ENCODE measurements around the gene CLNK.

CLNK gene, protein sequence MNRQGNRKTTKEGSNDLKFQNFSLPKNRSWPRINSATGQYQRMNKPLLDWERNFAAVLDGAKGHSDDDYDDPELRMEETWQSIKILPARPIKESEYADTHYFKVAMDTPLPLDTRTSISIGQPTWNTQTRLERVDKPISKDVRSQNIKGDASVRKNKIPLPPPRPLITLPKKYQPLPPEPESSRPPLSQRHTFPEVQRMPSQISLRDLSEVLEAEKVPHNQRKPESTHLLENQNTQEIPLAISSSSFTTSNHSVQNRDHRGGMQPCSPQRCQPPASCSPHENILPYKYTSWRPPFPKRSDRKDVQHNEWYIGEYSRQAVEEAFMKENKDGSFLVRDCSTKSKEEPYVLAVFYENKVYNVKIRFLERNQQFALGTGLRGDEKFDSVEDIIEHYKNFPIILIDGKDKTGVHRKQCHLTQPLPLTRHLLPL

DNA sequence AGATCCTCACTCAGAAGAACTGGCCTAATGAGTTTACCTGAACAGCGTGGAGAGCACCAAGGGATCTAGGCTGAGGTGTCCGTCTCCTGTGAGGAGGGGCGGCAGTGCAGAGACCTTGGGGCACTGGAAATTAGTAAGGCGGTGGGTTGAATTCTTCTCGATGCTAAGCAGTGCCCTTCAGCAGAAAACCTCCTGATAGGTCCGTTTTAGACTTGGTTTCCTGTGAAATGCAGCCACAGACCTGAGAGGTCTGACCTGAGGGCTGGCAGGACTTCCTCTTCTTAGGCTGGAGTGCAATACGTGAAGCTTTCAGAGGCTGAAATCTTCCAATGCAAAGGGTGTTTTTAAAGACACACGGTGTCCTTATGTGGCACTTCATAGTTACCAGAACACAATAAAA is at the start of gene CLNK:
CLNK (minus strand) TSS at position 138 of the 400 bp plus-strand sequence. CDS start 16,899 bp downstream, outside the sequence.
- no peaks in the 10 kb centered on the region for H3K36me3 ChIP-seq (ENCODE audit: control insufficient read depth in 1 of 2, insufficient read depth in 2 of 2, low read length in 2 of 2)
- no peaks in the 10 kb centered on the region for H3K9me3 ChIP-seq (ENCODE audit: control insufficient read depth in 1 of 2, low read length in 2 of 2)
- H3K4me3 ChIP-seq (ENCODE audit: low read depth in 1 of 2, low read length in 2 of 2), result no peak within 1 kb of the TSS
- H3K27ac ChIP-seq (ENCODE audit: low read length), result no peak within 1 kb of the TSS
- H3K27me3 ChIP-seq (ENCODE audit: low read depth, low read length), result no peaks in the 10 kb centered on the region
- H3K4me1 ChIP-seq (ENCODE audit: control insufficient read depth in 1 of 2, insufficient read depth in 2 of 2, low read length in 2 of 2), result no peaks in the 10 kb centered on the region

- H3K36me3 ChIP-seq (ENCODE audit: control insufficient read depth in 1 of 2, insufficient read depth in 2 of 2, low read length in 2 of 2), result no peaks in the 10 kb centered on the region
- no peaks in the 10 kb centered on the region for H3K27me3 ChIP-seq (ENCODE audit: low read depth, low read length)
- H3K9me3 ChIP-seq (ENCODE audit: control insufficient read depth in 1 of 2, low read length in 2 of 2), result no peaks in the 10 kb centered on the region
- no peak overlapping the region for H3K27ac ChIP-seq (ENCODE audit: low read length)
- no peaks in the 10 kb centered on the region for H3K4me1 ChIP-seq (ENCODE audit: control insufficient read depth in 1 of 2, insufficient read depth in 2 of 2, low read length in 2 of 2)
- no peak overlapping the region for H3K4me3 ChIP-seq (ENCODE audit: low read depth in 1 of 2, low read length in 2 of 2)
Observed at GRCh38 chr4:10733481-10734062, 49.0 kb upstream of the CLNK start.

- no peaks in the 10 kb centered on the region for H3K9me3 ChIP-seq (ENCODE audit: control insufficient read depth in 1 of 2, low read length in 2 of 2)
- no peaks in the 10 kb centered on the region for H3K27me3 ChIP-seq (ENCODE audit: low read depth, low read length)
- H3K27ac ChIP-seq (ENCODE audit: low read length), result no peak overlapping the region
- H3K4me1 ChIP-seq (ENCODE audit: control insufficient read depth in 1 of 2, insufficient read depth in 2 of 2, low read length in 2 of 2), result no peaks in the 10 kb centered on the region
- no peak overlapping the region for H3K4me3 ChIP-seq (ENCODE audit: low read depth in 1 of 2, low read length in 2 of 2)
- no peaks in the 10 kb centered on the region for H3K36me3 ChIP-seq (ENCODE audit: control insufficient read depth in 1 of 2, insufficient read depth in 2 of 2, low read length in 2 of 2)
Observed at GRCh38 chr4:10732914-10733415, 48.4 kb upstream of the CLNK start.

GRCh38 chr4:10732235-10732913 is 47.8 kb upstream of the CLNK start:
- Histone ChIP-seq H3K36me3 (ENCODE audit: control insufficient read depth in 1 of 2, insufficient read depth in 2 of 2, low read length in 2 of 2) (no peaks in the 10 kb centered on the region), H3K4me1 (ENCODE audit: control insufficient read depth in 1 of 2, insufficient read depth in 2 of 2, low read length in 2 of 2) (no peaks in the 10 kb centered on the region), H3K4me3 (ENCODE audit: low read depth in 1 of 2, low read length in 2 of 2) (no peak overlapping the region), H3K27me3 (ENCODE audit: low read depth, low read length) (no peaks in the 10 kb centered on the region), H3K27ac (ENCODE audit: low read length) (no peak overlapping the region), H3K9me3 (ENCODE audit: control insufficient read depth in 1 of 2, low read length in 2 of 2) (no peaks in the 10 kb centered on the region)

DNA sequence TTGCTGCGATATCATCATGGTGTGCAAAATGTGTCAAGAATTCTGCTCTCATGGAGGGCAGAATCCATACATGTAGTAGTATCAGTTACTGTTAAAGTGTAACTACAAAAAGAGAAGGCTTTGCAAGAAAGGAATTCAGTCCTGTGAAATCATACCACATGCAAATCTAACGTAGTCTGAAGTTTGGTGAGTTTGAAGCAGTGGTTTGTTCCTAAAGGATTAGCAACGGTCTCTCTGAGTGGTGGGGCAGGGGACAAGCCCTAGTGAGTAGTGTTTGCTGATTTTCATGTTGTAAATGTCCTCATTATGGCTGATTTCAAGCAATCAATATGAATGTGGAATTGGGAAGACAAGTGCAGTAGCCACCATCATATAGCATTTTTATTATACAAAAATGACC is 47.1 kb upstream of the CLNK start:
- Histone ChIP-seq H3K4me3 (ENCODE audit: low read depth in 1 of 2, low read length in 2 of 2) (no peak overlapping the region), H3K9me3 (ENCODE audit: control insufficient read depth in 1 of 2, low read length in 2 of 2) (no peaks in the 10 kb centered on the region), H3K27me3 (ENCODE audit: low read depth, low read length) (no peaks in the 10 kb centered on the region), H3K4me1 (ENCODE audit: control insufficient read depth in 1 of 2, insufficient read depth in 2 of 2, low read length in 2 of 2) (no peaks in the 10 kb centered on the region), H3K27ac (ENCODE audit: low read length) (no peak overlapping the region), H3K36me3 (ENCODE audit: control insufficient read depth in 1 of 2, insufficient read depth in 2 of 2, low read length in 2 of 2) (no peaks in the 10 kb centered on the region)

- no peak overlapping the region for H3K27ac ChIP-seq (ENCODE audit: low read length)
- H3K36me3 ChIP-seq (ENCODE audit: control insufficient read depth in 1 of 2, insufficient read depth in 2 of 2, low read length in 2 of 2), result no peaks in the 10 kb centered on the region
- no peaks in the 10 kb centered on the region for H3K4me1 ChIP-seq (ENCODE audit: control insufficient read depth in 1 of 2, insufficient read depth in 2 of 2, low read length in 2 of 2)
- H3K27me3 ChIP-seq (ENCODE audit: low read depth, low read length), result no peaks in the 10 kb centered on the region
- no peaks in the 10 kb centered on the region for H3K9me3 ChIP-seq (ENCODE audit: control insufficient read depth in 1 of 2, low read length in 2 of 2)
- no peak overlapping the region for H3K4me3 ChIP-seq (ENCODE audit: low read depth in 1 of 2, low read length in 2 of 2)
Observed at GRCh38 chr4:10731162-10731561, 46.6 kb upstream of the CLNK start.

- Histone ChIP-seq H3K4me3 (ENCODE audit: low read depth in 1 of 2, low read length in 2 of 2) (no peak overlapping the region), H3K27me3 (ENCODE audit: low read depth, low read length) (no peaks in the 10 kb centered on the region), H3K4me1 (ENCODE audit: control insufficient read depth in 1 of 2, insufficient read depth in 2 of 2, low read length in 2 of 2) (no peaks in the 10 kb centered on the region), H3K9me3 (ENCODE audit: control insufficient read depth in 1 of 2, low read length in 2 of 2) (no peaks in the 10 kb centered on the region), H3K27ac (ENCODE audit: low read length) (no peak overlapping the region), H3K36me3 (ENCODE audit: control insufficient read depth in 1 of 2, insufficient read depth in 2 of 2, low read length in 2 of 2) (no peaks in the 10 kb centered on the region)
Observed at GRCh38 chr4:10730590-10730989, 46.0 kb upstream of the CLNK start.

DNA sequence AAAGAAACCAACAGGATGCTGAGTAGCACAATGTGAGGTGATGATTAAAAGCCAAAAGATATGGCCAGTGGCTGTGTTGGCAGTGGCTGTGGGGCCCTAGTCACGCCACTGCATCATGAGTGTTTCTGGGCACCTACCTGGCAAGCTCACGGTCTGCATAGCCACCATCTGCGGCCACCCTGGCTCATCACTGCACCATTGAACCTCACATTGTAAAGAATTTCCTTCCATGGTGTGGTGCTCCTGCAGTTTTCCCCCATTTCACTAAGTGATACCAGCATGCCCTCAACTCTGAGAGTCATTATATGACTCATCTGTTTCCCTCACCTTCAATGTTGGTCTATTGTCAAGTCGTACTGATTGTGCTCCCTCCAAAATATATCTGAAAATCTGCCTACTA is 45.5 kb upstream of the CLNK start:
- Histone ChIP-seq H3K4me1 (ENCODE audit: control insufficient read depth in 1 of 2, insufficient read depth in 2 of 2, low read length in 2 of 2) (no peaks in the 10 kb centered on the region), H3K36me3 (ENCODE audit: control insufficient read depth in 1 of 2, insufficient read depth in 2 of 2, low read length in 2 of 2) (no peaks in the 10 kb centered on the region), H3K4me3 (ENCODE audit: low read depth in 1 of 2, low read length in 2 of 2) (no peak overlapping the region), H3K27ac (ENCODE audit: low read length) (no peak overlapping the region), H3K27me3 (ENCODE audit: low read depth, low read length) (no peaks in the 10 kb centered on the region), H3K9me3 (ENCODE audit: control insufficient read depth in 1 of 2, low read length in 2 of 2) (no peaks in the 10 kb centered on the region)

DNA sequence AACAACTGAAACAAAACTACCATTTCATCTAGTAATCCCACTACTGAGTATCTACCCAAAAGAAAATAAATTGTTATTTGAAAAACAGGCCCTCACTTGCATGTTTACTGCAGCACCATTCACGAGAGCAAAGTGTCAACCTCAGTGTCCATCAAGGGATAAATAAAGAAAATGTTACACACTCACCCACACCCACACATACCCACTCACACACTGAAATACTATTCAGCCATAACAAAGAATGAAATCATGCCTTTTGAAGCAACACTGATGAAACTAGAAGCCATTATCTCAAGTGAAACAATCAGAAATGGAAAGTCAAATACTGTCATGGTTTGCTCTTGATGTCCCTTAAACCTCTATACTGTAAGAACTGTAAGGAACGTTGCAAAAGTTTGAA is 44.8 kb upstream of the CLNK start:
- no peaks in the 10 kb centered on the region for H3K4me1 ChIP-seq (ENCODE audit: control insufficient read depth in 1 of 2, insufficient read depth in 2 of 2, low read length in 2 of 2)
- no peaks in the 10 kb centered on the region for H3K9me3 ChIP-seq (ENCODE audit: control insufficient read depth in 1 of 2, low read length in 2 of 2)
- no peaks in the 10 kb centered on the region for H3K36me3 ChIP-seq (ENCODE audit: control insufficient read depth in 1 of 2, insufficient read depth in 2 of 2, low read length in 2 of 2)
- no peak overlapping the region for H3K4me3 ChIP-seq (ENCODE audit: low read depth in 1 of 2, low read length in 2 of 2)
- no peaks in the 10 kb centered on the region for H3K27me3 ChIP-seq (ENCODE audit: low read depth, low read length)
- no peak overlapping the region for H3K27ac ChIP-seq (ENCODE audit: low read length)

DNA sequence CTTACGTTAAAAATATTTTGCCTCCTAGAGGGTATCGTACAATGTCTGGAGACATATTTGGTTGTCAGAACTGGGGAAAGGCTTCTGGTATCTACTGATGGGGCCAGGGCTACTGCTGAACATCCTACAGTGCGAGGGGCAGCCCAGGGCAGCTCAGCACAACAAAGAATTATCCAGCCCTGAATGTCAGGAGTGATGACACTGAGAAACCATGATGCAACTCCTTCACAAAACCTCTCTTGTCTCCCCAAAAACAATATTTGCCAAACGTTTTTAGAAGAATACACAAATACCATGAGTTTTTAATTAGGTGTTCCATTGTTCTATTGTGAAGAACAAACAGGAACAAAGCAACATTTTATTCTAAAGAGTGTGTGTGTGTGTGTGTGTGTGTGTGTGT is 43.4 kb upstream of the CLNK start:
- H3K9me3 ChIP-seq (ENCODE audit: control insufficient read depth in 1 of 2, low read length in 2 of 2), result no peaks in the 10 kb centered on the region
- H3K4me3 ChIP-seq (ENCODE audit: low read depth in 1 of 2, low read length in 2 of 2), result no peak overlapping the region
- no peaks in the 10 kb centered on the region for H3K36me3 ChIP-seq (ENCODE audit: control insufficient read depth in 1 of 2, insufficient read depth in 2 of 2, low read length in 2 of 2)
- no peaks in the 10 kb centered on the region for H3K4me1 ChIP-seq (ENCODE audit: control insufficient read depth in 1 of 2, insufficient read depth in 2 of 2, low read length in 2 of 2)
- no peak overlapping the region for H3K27ac ChIP-seq (ENCODE audit: low read length)
- H3K27me3 ChIP-seq (ENCODE audit: low read depth, low read length), result no peaks in the 10 kb centered on the region

DNA sequence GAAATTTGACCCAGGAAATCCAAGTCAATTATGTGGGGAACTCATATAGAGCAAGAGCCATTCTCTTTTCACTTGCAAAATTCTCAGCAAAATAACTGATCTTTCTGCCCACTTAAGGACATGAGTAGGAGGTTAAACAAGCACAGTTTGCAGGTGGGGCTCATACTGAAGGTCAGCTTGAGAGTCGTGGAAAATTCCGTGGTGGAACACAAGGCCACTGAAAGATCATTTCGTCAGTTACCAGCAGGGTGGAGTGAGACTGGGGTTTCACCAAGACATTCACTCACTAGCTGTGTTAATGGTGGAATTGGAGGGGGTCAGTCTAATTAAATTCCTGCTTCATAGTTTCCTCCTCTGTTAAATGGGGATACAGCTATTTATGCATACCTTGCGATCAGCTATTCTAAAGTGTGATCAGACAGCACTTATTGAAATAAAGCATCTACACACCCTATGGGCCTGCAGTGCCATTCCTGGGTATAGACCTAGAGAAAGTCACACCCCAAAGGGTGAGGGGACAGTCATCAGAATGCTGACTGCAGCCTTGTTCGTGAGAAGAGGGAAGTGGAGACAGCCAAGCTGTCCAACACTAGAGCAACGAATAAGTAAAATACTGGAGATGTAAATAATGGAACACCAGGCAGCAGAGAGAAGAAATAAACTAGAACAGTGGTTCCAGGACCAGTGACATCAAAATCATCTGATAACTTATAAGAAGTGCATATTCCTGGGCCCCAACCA is 42.7 kb upstream of the CLNK start:
- Histone ChIP-seq H3K36me3 (ENCODE audit: control insufficient read depth in 1 of 2, insufficient read depth in 2 of 2, low read length in 2 of 2) (no peaks in the 10 kb centered on the region), H3K27me3 (ENCODE audit: low read depth, low read length) (no peaks in the 10 kb centered on the region), H3K27ac (ENCODE audit: low read length) (no peak overlapping the region), H3K4me3 (ENCODE audit: low read depth in 1 of 2, low read length in 2 of 2) (no peak overlapping the region), H3K4me1 (ENCODE audit: control insufficient read depth in 1 of 2, insufficient read depth in 2 of 2, low read length in 2 of 2) (no peaks in the 10 kb centered on the region), H3K9me3 (ENCODE audit: control insufficient read depth in 1 of 2, low read length in 2 of 2) (no peaks in the 10 kb centered on the region)

Measured in muscle layer of duodenum (tissue), 2 donors.